ENCODE measurements around the gene SYTL2.

DNA sequence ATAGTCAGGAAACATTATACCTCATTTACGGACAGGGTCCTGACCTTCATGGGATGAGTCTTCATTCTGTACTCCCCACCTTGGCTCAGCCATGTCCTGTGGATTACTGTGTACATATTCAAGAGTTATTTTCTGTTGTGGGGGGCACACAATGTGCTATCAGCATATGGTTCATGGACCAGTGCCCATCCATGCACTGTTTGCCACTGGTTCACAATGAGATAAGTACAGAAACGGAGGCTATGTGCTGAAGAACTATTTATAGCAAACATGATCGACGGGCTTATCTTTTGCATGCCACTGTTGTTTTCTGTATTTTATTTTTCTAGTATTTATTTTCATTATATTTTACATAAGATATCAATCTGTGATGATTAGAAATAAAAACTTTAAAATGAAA, 68.6 kb downstream of the SYTL2 start:
- TF ChIP-seq, protein P1, sequence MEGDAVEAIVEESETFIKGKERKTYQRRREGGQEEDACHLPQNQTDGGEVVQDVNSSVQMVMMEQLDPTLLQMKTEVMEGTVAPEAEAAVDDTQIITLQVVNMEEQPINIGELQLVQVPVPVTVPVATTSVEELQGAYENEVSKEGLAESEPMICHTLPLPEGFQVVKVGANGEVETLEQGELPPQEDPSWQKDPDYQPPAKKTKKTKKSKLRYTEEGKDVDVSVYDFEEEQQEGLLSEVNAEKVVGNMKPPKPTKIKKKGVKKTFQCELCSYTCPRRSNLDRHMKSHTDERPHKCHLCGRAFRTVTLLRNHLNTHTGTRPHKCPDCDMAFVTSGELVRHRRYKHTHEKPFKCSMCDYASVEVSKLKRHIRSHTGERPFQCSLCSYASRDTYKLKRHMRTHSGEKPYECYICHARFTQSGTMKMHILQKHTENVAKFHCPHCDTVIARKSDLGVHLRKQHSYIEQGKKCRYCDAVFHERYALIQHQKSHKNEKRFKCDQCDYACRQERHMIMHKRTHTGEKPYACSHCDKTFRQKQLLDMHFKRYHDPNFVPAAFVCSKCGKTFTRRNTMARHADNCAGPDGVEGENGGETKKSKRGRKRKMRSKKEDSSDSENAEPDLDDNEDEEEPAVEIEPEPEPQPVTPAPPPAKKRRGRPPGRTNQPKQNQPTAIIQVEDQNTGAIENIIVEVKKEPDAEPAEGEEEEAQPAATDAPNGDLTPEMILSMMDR (IDR thresholded peaks at IDR 0.05) = no peak
- no peak for TF ChIP-seq POLR2A (IDR thresholded peaks at IDR 0.05)
